ENCODE measurements around the gene CORO7.
A peak's percentile ranks its signal among the peaks of the same experiment; 100 is the strongest.

CORO7 gene

GRCh38 chr16:4315186-4316107 lies 100.9 kb downstream of the CORO7 start, which contains the start of gene GLIS2:
GLIS2 (plus strand) TSS chr16:4316067; CDS start chr16:4332281, 16,214 bp downstream.
- no peak for TF ChIP-seq CTCF (IDR thresholded peaks at IDR 0.05; ENCODE audit: low read depth, low read length)
- peak within 1 kb of the TSS; percentile 84 for H3K4me3 ChIP-seq (ENCODE audit: low read depth, low read length)

GRCh38 chr16:4314532-4315185 lies 101.7 kb downstream of the CORO7 start:
- no peak for TF ChIP-seq CTCF (IDR thresholded peaks at IDR 0.05; ENCODE audit: low read depth, low read length)
- peak overlapping the region; percentile 67 for H3K4me3 ChIP-seq (ENCODE audit: low read depth, low read length)

GRCh38 chr16:4313563-4314531 lies 102.5 kb downstream of the CORO7 start:
- no peak overlapping the region for H3K4me3 ChIP-seq (ENCODE audit: low read depth, low read length)
- TF ChIP-seq CTCF (IDR thresholded peaks at IDR 0.05; ENCODE audit: low read depth, low read length): peak; percentile 63

- H3K4me3 ChIP-seq (ENCODE audit: low read depth, low read length): no peak overlapping the region
- peak; percentile 83 for TF ChIP-seq CTCF (IDR thresholded peaks at IDR 0.05; ENCODE audit: low read depth, low read length)
Observed at GRCh38 chr16:4309833-4310266, 106.5 kb downstream of the CORO7 start.

- no peak for TF ChIP-seq CTCF (IDR thresholded peaks at IDR 0.05; ENCODE audit: low read depth, low read length)
- H3K4me3 ChIP-seq (ENCODE audit: low read depth, low read length): no peak overlapping the region
Observed at GRCh38 chr16:4309102-4309832, 107.1 kb downstream of the CORO7 start.

GRCh38 chr16:4307215-4308037 lies 109.0 kb downstream of the CORO7 start:
- TF ChIP-seq CTCF (IDR thresholded peaks at IDR 0.05; ENCODE audit: low read depth, low read length): no peak
- H3K4me3 ChIP-seq (ENCODE audit: low read depth, low read length): peak overlapping the region; percentile 84
